GM18505 (cell line): ENCODE results near the gene ANKFY1.

Experiments used
- ATAC-seq: cut with Tn5 transposase; IDR thresholded peaks from one replicate; pipeline ENCODE4 v1.9.1; 2021; ENCODE audit not compliant: unreplicated experiment
- POLR2A ChIP-seq: IDR thresholded peaks from 4 replicates; pipeline ENCODE4 v1.6.1; 2011; ENCODE audit warnings: borderline replicate concordance; ENCODE audit not compliant: insufficient read depth, insufficient read length; ENCODE audit errors: extremely low read depth

Gene ANKFY1

DNA sequence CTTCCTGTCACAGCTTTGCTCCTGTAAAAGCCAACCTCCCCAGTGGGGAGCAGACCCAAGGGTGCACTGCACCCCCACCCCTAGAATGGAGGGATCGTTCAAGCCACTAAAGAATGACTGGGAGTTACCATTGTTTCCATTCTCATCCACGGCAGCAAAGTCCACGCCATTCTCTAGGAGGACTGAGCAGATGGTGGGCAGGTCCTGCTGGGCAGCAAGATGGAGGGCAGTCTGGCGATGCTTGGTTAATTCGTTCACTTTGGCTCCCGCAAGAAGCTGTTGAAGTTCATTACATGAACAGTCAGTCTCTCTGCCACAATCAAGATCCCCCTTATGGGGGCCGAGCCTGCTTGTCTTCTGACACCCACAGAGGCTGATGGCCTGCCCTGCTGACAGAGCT, 90.0 kb downstream of the ANKFY1 start:
- no peak for TF ChIP-seq POLR2A

DNA sequence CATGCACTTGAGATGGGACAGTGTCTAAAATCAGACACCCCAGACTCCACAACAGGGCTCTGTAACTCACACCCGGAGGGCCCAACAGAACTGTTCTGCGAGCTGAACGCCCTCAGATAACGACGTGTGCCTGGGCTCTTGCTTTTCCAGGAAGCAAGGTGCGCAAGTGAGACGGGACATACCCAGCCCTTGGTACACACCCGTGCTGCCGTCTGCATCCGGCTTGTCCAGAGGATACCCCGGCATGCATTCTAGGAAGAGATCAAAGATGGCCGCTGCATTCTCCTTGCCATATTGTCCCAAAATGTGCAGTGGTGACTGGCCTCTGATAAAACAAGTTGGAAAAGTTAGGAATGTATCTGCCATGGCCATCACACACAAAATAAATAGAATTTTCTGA, 91.4 kb downstream of the ANKFY1 start:
- ATAC-seq = no peak

More for the DNA sequence above, 90.0 kb downstream of the ANKFY1 start:
- no peak for ATAC-seq

DNA sequence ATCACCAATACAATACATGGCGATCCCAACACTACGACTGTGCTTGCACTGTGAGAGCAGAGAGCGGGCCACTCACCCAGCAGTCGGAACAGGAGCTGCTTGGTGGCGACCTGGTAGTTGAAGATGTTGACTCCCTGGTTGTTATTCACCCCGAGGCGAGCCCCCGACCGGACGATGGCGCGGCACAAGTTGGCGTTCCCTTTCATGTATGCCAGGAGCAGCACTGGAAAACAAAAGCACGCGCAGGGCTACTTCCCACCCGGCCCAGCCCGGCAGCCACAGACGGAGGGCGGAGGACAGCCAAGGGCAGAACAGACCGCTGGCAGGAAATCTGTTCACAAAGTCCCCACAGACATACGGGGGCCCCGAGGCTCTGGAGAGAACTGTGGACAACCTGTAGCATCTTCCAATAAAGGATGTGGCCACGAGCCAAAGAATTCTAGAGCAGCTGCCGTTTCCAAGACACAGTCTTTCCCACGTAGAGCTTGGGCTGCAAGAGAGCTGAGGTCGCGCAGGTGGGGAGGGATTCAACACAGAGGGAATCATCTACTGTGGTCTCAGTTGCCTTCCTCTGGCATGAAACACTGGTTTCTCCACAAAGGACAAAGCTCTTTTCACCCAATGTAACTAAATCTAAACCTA, 93.0 kb downstream of the ANKFY1 start:
- TF ChIP-seq POLR2A = no peak
- no peak for ATAC-seq

More for the DNA sequence above, 91.4 kb downstream of the ANKFY1 start:
- no peak for TF ChIP-seq POLR2A

DNA sequence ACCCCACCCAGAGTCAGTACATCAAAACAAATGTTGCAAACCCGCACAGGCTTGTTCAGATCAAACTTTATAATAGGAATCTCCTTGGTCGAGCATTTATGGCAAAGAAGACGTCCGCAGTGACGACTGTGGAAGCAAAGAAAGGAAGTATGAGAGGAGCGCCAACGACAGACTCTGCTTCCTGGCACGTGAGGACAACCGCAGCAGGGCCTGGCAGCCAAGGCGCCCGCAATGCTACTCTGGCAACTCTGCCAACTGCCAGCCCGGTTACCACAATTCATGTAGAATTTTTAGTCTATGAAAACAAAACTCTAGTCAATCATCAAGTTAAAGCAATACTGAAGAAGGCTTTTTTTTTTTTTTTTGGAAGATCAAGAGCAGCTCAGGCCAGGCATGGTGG, 96.0 kb downstream of the ANKFY1 start:
- TF ChIP-seq POLR2A = no peak
- ATAC-seq = no peak

DNA sequence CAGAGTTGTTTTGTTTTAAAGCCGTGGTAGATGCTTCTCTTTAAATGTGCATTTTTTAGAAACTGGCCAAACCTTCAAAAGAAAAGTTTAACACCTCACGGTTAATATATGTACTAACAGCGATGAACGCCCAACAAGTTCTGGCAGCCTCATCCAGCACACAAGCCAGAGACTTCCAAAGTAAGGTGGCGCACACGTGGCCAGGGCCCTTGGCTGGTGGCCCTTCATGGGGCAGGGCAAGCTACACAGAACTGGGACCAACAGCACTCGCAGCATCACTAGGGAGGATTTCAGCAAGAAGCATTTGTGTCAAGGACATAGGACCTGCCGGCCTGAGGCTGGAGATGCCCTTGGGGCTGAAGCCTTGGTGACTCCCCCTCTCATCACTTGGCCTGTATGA, 97.4 kb downstream of the ANKFY1 start:
- no peak for ATAC-seq
- TF ChIP-seq POLR2A = no peak

DNA sequence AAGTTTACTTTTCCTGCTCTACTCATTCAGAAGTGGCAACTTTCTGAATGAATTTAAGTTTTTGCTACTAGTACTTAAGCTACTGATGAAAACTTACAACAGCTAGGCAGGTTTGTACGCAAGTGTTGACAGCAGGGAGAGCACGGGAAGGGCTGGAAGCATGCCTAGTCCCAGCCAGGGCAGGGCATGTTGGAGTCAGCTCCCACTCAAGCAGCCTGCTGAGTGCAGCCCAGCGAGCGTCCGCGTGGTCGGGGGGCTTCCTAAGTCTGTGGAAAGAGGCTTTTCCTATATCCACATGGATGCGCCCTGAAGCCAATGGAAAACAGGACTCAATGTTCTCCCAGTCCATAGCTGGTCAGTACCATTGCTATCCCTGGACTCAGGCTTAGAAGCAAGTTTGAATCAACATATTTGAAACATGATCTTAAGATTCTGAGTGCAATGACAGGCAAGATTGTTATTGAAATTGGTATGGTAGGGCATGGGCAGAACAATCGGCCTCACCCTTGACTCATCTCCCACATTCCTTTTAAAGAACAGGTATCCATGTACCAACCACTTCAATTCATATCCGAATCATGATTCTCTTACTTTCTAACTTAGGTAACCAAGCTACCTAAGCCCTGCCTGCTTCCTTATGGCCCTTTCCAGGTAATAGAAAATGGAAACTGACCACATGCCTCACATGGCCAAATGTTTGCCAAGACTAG, 98.3 kb downstream of the ANKFY1 start:
- no peak for TF ChIP-seq POLR2A
- no peak for ATAC-seq

DNA sequence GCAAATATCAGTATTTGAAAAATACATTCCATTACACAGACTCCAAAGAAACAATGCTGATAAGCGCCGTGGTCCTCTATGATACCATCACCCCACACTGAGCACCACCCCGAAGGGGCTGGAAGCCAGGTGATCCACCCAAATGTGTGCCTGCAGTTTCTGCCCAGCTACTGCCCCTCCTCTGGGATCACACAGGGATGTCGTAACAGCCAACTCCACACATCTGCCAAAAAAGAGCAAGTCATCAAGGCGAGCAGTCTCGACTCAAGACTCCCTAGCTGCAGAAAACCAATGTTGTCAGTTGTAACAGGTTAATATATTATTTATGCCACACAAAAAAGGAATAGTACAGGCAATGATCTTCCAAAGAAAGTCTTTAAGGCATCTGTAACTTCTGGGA, 99.8 kb downstream of the ANKFY1 start:
- no peak for TF ChIP-seq POLR2A
- ATAC-seq = no peak

DNA sequence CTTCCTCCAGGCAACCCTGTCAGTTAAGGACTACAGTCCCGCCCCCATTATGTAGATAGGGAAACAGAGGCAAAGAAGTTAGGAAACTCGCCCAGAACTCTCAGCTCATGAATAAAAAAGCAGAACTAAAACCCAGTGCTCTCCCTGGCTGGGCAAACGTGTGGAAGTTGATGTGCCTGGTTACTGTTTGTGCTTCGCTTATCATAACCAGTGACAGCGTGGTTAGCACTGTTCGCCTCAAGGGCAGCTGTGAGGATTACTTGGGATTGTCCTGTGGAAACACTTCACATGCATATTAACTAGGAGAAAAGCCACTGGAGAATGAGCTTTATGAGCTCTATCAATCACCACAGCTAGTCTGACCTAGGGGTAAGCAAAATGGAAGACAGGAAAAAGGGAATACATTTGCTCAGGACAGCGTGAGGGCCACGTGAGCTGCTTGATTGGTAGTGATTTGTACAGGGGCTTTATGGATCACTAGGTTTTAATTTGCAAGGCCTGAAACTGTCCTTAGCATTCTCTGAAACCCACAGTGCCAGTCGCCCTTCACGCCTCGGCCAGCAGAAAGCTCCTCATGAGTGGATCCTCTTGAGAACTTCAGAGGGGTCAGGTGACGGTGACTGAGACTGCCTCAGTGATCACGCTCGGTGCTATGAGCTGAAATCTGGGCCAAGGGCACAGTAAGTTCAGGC, 100.9 kb downstream of the ANKFY1 start:
- no peak for ATAC-seq
- TF ChIP-seq POLR2A = no peak

DNA sequence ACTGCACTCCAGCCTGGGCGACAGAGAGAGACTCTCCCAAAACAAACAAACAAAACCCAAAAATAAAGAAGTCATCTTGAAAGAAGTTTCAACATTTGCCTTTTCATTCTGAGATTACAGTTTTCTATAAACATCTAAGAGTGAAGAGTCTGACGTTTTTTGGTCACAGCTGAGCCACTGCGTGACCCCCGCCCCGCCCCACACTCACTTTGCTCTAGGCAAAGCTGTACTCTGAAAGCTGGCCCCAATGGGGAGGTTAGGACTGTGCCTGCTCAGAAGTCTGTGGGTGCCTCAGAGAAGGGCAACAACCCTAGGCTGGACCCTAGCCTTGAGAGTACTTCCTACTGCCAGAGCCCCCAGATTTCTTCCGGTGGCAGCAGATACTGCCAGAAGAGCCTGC, 101.5 kb downstream of the ANKFY1 start:
- no peak for TF ChIP-seq POLR2A
- no peak for ATAC-seq

DNA sequence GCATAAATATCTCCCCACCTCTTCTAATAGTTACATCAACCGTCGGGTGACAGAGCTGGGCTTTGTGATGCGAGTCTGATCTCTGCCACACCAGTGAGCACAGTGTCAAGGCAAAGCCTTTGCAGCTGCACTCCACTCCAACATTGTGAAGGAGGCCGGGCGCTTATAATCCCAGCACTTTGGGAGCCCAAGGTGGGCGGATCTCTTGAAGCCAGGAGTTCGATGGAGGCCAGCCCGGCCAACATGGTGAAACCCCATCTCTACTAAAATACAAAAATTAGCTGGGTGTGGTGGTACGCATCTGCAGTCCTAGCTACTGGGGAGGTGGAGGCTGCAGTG, 101.8 kb downstream of the ANKFY1 start:
- no peak for TF ChIP-seq POLR2A
- no peak for ATAC-seq

DNA sequence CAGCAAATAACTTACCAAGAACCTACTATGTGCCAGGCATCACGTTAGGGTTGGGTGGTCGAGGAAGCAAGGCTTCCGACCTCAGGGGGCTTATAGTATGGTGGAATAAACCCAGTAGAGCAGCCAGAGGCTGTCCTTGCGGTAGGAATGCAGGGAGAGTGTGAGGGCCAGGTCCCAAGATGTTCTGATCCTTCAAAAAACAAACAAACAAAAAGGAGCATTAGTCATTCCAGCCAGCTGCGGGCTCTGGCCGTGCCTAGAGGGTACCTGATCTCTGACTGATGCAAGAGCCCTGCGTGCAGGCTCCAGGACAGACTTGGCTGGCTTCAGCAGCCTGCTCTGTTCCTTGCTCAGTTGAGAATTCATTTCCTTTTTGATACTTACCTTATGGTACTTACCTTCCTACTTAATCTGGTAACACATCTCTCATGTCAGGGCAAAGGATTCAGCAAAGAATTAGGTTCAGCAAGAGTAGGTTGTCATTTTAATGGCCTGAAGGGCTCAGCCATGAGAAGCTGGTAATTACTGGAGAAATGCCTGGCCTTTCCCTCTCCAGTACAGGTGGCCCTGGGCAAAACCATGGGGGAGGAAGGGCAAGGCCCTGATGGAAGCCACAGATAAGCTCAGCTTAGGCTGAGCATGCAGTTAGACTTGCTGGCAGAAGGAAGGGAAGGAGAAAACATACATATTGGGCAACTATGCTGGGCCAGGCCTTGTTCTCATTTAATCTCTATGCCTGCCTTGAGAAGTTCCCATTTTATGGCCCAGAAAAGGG, 102.4 kb downstream of the ANKFY1 start:
- no peak for ATAC-seq
- TF ChIP-seq POLR2A = no peak

DNA sequence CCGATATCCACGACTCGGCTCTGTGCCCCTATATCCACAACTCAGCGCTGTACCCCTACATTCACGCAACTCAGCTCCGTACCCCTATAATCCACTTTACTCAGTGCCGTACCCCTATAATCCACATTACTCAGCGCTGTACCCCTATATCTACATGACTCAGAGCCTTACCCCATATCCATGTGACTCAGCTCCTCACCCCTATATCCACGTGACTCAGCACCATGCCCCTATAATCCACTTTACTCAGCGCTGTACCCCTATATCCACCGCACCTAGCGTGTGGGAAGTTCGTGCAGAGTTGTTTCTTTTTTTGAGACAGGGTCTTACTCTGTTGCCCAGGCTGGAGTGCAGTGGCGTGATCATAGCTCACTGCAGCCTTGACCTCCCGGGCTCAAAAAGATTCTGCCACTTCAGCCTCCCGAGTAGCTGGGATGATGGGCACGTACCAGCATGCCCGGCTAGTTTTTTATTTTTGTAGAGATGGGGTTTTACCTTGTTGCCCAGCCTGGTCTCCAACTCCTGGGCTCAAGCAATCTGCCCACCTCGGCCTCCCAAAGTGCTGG, 103.4 kb downstream of the ANKFY1 start:
- ATAC-seq = no peak
- no peak for TF ChIP-seq POLR2A

DNA sequence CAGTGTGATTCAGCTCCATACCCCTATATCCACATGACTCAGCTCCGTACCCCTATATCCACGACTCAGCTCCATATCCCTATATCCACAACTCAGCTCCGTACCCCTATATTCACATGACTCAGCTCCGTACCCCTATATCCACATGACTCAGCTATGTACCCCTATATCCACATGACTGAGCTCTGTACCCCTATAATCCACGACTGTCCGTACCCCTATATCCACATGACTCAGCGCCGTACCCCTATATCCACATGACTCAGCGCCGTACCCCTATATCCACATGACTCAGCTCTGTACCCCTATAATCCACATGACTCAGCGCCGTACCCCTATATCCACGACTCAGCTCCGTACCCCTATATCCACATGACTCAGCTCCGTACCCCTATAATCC, 104.0 kb downstream of the ANKFY1 start:
- TF ChIP-seq POLR2A = no peak
- ATAC-seq = no peak

DNA sequence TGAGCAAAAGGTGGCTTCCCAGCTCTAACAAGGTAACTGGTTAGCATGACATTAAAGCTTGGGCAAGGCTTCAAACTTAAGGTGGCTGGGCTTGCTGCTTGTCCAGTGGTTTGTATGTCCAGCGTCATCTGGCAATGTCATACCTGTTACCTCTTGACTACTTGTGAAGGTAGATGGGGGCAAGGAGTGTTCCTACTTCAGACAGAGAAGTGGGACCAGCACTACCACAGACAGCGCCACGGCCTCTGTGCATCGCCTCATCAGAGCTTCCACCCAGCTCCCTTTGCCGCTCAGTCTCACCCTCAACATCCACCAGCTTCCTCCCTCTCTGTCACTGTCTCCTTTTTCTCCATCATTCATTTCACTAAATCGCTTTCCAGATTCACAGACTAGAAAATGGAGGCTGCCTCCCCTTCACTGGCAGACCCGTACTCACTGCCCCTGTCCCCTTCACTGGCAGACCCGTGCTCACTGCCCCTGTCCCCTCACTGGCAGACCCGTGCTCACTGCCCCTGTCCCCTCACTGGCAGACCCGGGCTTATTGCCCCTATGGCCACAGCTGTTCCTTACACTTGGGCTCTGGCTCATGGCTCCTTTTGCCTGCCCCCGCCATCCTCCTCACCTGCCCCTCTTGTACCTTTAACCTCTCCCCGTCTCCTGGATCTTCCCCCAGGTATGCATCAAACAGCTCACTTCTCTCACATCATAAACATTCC, 106.0 kb downstream of the ANKFY1 start:
- no peak for TF ChIP-seq POLR2A
- no peak for ATAC-seq
